ENCODE data around the gene GPR146.
A peak's percentile ranks its signal among the peaks of the same experiment; 100 is the strongest.

GPR146 gene

GRCh38 chr7:1040790-1041189 lies 3.6 kb upstream of the GPR146 start (continued):
- TF ChIP-seq CSDC2 (CRISPR knock-in tag; IDR thresholded peaks at IDR 0.05) = no peak
- TF ChIP-seq GLIS3 (CRISPR knock-in tag; IDR thresholded peaks at IDR 0.05) = no peak
- TF ChIP-seq ZNF70 (CRISPR knock-in tag; IDR thresholded peaks at IDR 0.05) = peak; percentile 58
- no peak for TF ChIP-seq RARB (CRISPR knock-in tag; IDR thresholded peaks at IDR 0.05)
- TF ChIP-seq BACH2 (CRISPR knock-in tag; IDR thresholded peaks at IDR 0.05; ENCODE audit: borderline replicate concordance) = no peak
- TF ChIP-seq TOX (CRISPR knock-in tag; IDR thresholded peaks at IDR 0.05; ENCODE audit: borderline replicate concordance) = no peak
- TF ChIP-seq PATZ1 (CRISPR knock-in tag; IDR thresholded peaks at IDR 0.05; ENCODE audit: borderline replicate concordance) = no peak

GRCh38 chr7:1041551-1042491 lies 2.5 kb upstream of the GPR146 start:
- TF ChIP-seq SNAI2 (CRISPR knock-in tag; IDR thresholded peaks at IDR 0.05) (no peak), ZNF70 (CRISPR knock-in tag; IDR thresholded peaks at IDR 0.05) (no peak), POU6F1 (CRISPR knock-in tag; IDR thresholded peaks at IDR 0.05; ENCODE audit: borderline replicate concordance, low read depth) (no peak), ARNTL (CRISPR knock-in tag; IDR thresholded peaks at IDR 0.05; ENCODE audit: borderline replicate concordance, low read depth) (no peak), ZNF8 (CRISPR knock-in tag; IDR thresholded peaks at IDR 0.05) (no peak), GLIS3 (CRISPR knock-in tag; IDR thresholded peaks at IDR 0.05) (no peak), ISL1 (CRISPR knock-in tag; IDR thresholded peaks at IDR 0.05) (no peak), ZC3H10 (CRISPR knock-in tag; IDR thresholded peaks at IDR 0.05) (no peak), CSDC2 (CRISPR knock-in tag; IDR thresholded peaks at IDR 0.05) (no peak), CREB5 (CRISPR knock-in tag; IDR thresholded peaks at IDR 0.05; ENCODE audit: low read depth) (no peak), RARB (CRISPR knock-in tag; IDR thresholded peaks at IDR 0.05) (no peak), ESRRG (CRISPR knock-in tag; IDR thresholded peaks at IDR 0.05) (no peak), ZFP3 (CRISPR knock-in tag; IDR thresholded peaks at IDR 0.05) (no peak)
- no peak for ATAC-seq

- TF ChIP-seq ZC3H10 (CRISPR knock-in tag; IDR thresholded peaks at IDR 0.05) (no peak), GLIS3 (CRISPR knock-in tag; IDR thresholded peaks at IDR 0.05) (no peak), CSRNP3 (CRISPR knock-in tag; IDR thresholded peaks at IDR 0.05) (no peak), TOX (CRISPR knock-in tag; IDR thresholded peaks at IDR 0.05; ENCODE audit: borderline replicate concordance) (no peak), SNAI2 (CRISPR knock-in tag; IDR thresholded peaks at IDR 0.05) (no peak), CSDC2 (CRISPR knock-in tag; IDR thresholded peaks at IDR 0.05) (no peak), ZNF565 (CRISPR knock-in tag; conservative IDR thresholded peaks at IDR 0.05; ENCODE audit: low read depth) (no peak), TSHZ2 (CRISPR knock-in tag; IDR thresholded peaks at IDR 0.05) (no peak)
Observed at GRCh38 chr7:1042492-1042833, 1.9 kb upstream of the GPR146 start.

More at GRCh38 chr7:1042492-1042833, 1.9 kb upstream of the GPR146 start:
- no peak for ATAC-seq
